OCI-LY3 (cell line): Measurements from ENCODE around the gene GJD4.

Experiments
- H2AFZ ChIP-seq: fragments of 200-600, 300-600 bp; shearing (Covaris generic); 2 replicates; pipeline ENCODE4 v1.6.0; 2014; ENCODE audit warnings: antibody characterized with exemption, low read depth, low read length
- H3K27ac ChIP-seq: fragments of 200-600, 300-600 bp; sonication (generic); 2 replicates; pipeline ENCODE4 v1.5.1; 2014; ENCODE audit warnings: mild to moderate bottlenecking, low read length, moderate library complexity, mixed read lengths
- H3K27me3 ChIP-seq: fragments of 200-600, 300-600 bp; sonication (generic); 2 replicates; pipeline ENCODE4 v1.6.1; 2014; ENCODE audit warnings: low read depth, low read length, mixed read lengths
- H3K36me3 ChIP-seq: fragments of 200-600, 300-600 bp; sonication (generic); replicated peaks from 2 replicates; pipeline ENCODE3; 2014; ENCODE audit warnings: low read depth, low read length, mixed read lengths
- H3K4me1 ChIP-seq: fragments of 300-600, 200-600 bp; sonication (generic); 2 replicates; pipeline ENCODE4 v1.6.1; 2014; ENCODE audit warnings: low read length, mixed read lengths
- H3K4me2 ChIP-seq: fragments of 200-600, 300-600 bp; sonication (generic); 2 replicates; pipeline ENCODE4 v1.6.1; 2014; ENCODE audit warnings: low read length, mixed read lengths
- H3K4me3 ChIP-seq: fragments of 300-600, 200-600 bp; sonication (generic); 2 replicates; pipeline ENCODE4 v1.5.1; 2014; ENCODE audit warnings: antibody characterized with exemption, mild to moderate bottlenecking, low read length, moderate library complexity
- H3K79me2 ChIP-seq: fragments of 300-600, 200-600 bp; shearing (Covaris generic); 2 replicates; pipeline ENCODE4 v1.6.1; 2014; ENCODE audit warnings: mild to moderate bottlenecking, low read length, mixed read lengths
- H3K9ac ChIP-seq: fragments of 300-600, 200-600 bp; shearing (Covaris generic); 2 replicates; pipeline ENCODE4 v1.6.0; 2014; ENCODE audit warnings: mild to moderate bottlenecking, low read length, moderate library complexity
- H3K9me3 ChIP-seq: fragments of 200-600, 300-600 bp; shearing (Covaris generic); 2 replicates; pipeline ENCODE4 v1.6.1; 2014; ENCODE audit warnings: low read length, mixed read lengths; ENCODE audit not compliant: insufficient read depth
- H4K20me1 ChIP-seq: fragments of 200-600, 300-600 bp; sonication (generic); 2 replicates; pipeline ENCODE4 v1.6.1; 2016; ENCODE audit warnings: low read length, mixed read lengths; ENCODE audit not compliant: insufficient read depth
- CTCF ChIP-seq: fragments of 200-600, 300-600 bp; sonication (generic); IDR thresholded peaks from 2 replicates; pipeline ENCODE4 v1.5.1; 2014; ENCODE audit warnings: antibody characterized with exemption, low read length, low read depth
- EZH2phosphoT487 ChIP-seq: fragments of 200-600 bp; shearing (Covaris generic); IDR thresholded peaks from 2 replicates; pipeline ENCODE4 v1.6.1; 2018; ENCODE audit warnings: antibody characterized with exemption, mixed run types, low read depth

Gene GJD4

GRCh38 chr10:35569836-35570235 lies 35.3 kb upstream of the GJD4 start:
- Histone ChIP-seq H3K4me2 (no peak overlapping the region), H3K27me3 (no peaks in the 10 kb centered on the region), H2AFZ (no peak overlapping the region), H3K4me3 (no peak overlapping the region), H4K20me1 (no peaks in the 10 kb centered on the region), H3K9ac (no peak overlapping the region), H3K9me3 (no peaks in the 10 kb centered on the region), H3K4me1 (no peaks in the 10 kb centered on the region), H3K79me2 (no peaks in the 10 kb centered on the region), H3K36me3 (no peaks in the 10 kb centered on the region), H3K27ac (no peak overlapping the region)
- TF ChIP-seq CTCF (no peak), EZH2phosphoT487 (no peak)

GRCh38 chr10:35570397-35570796 lies 34.7 kb upstream of the GJD4 start:
- H3K4me1 ChIP-seq: no peaks in the 10 kb centered on the region
- H2AFZ ChIP-seq: no peak overlapping the region
- no peaks in the 10 kb centered on the region for H3K79me2 ChIP-seq
- H3K9me3 ChIP-seq: no peaks in the 10 kb centered on the region
- H4K20me1 ChIP-seq: no peaks in the 10 kb centered on the region
- H3K4me3 ChIP-seq: no peak overlapping the region
- H3K27ac ChIP-seq: no peak overlapping the region
- no peak for TF ChIP-seq EZH2phosphoT487
- TF ChIP-seq CTCF: no peak
- H3K36me3 ChIP-seq: no peaks in the 10 kb centered on the region
- no peak overlapping the region for H3K4me2 ChIP-seq
- no peaks in the 10 kb centered on the region for H3K27me3 ChIP-seq
- no peak overlapping the region for H3K9ac ChIP-seq

GRCh38 chr10:35572583-35572982 lies 32.6 kb upstream of the GJD4 start:
- H3K4me2 ChIP-seq: no peak overlapping the region
- no peaks in the 10 kb centered on the region for H3K27me3 ChIP-seq
- H3K79me2 ChIP-seq: no peaks in the 10 kb centered on the region
- H2AFZ ChIP-seq: no peak overlapping the region
- H3K27ac ChIP-seq: no peak overlapping the region
- no peaks in the 10 kb centered on the region for H3K4me1 ChIP-seq
- no peaks in the 10 kb centered on the region for H4K20me1 ChIP-seq
- no peaks in the 10 kb centered on the region for H3K9me3 ChIP-seq
- no peak overlapping the region for H3K4me3 ChIP-seq
- no peaks in the 10 kb centered on the region for H3K36me3 ChIP-seq
- TF ChIP-seq CTCF (no peak), EZH2phosphoT487 (no peak)
- no peak overlapping the region for H3K9ac ChIP-seq

GRCh38 chr10:35573796-35574195 lies 31.3 kb upstream of the GJD4 start:
- Histone ChIP-seq H3K79me2 (no peaks in the 10 kb centered on the region), H3K4me2 (no peak overlapping the region), H3K36me3 (no peaks in the 10 kb centered on the region)

More at GRCh38 chr10:35573796-35574195, 31.3 kb upstream of the GJD4 start:
- Histone ChIP-seq H3K4me3 (no peak overlapping the region), H3K27ac (no peak overlapping the region), H3K9me3 (no peaks in the 10 kb centered on the region), H2AFZ (no peak overlapping the region), H3K27me3 (no peaks in the 10 kb centered on the region), H4K20me1 (no peaks in the 10 kb centered on the region), H3K4me1 (no peaks in the 10 kb centered on the region), H3K9ac (no peak overlapping the region)
- TF ChIP-seq EZH2phosphoT487 (no peak), CTCF (no peak)
